ENCODE measurements around the gene XDH.

Gene XDH

GRCh38 chr2:31372097-31372496 is 42.4 kb downstream of the XDH start:
- no peak overlapping the region for H3K4me3 ChIP-seq
- H3K27ac ChIP-seq: no peak overlapping the region

- no peak overlapping the region for H3K4me3 ChIP-seq
- H3K27ac ChIP-seq: no peak overlapping the region
Measured at GRCh38 chr2:31371691-31372090, 42.9 kb downstream of the XDH start.

- H3K27ac ChIP-seq: no peak overlapping the region
- no peak overlapping the region for H3K4me3 ChIP-seq
Measured at GRCh38 chr2:31366733-31367132, 47.8 kb downstream of the XDH start.

GRCh38 chr2:31365834-31366505 is 48.6 kb downstream of the XDH start:
- H3K4me3 ChIP-seq: no peak overlapping the region
- H3K27ac ChIP-seq: no peak overlapping the region

- Histone ChIP-seq H3K27ac (no peak overlapping the region), H3K4me3 (no peak overlapping the region)
Measured at GRCh38 chr2:31365348-31365747, 49.2 kb downstream of the XDH start.

- H3K4me3 ChIP-seq: no peak overlapping the region
- no peak overlapping the region for H3K27ac ChIP-seq
Measured at GRCh38 chr2:31363956-31364750, 50.4 kb downstream of the XDH start.

GRCh38 chr2:31362581-31362980 is 52.0 kb downstream of the XDH start:
- Histone ChIP-seq H3K4me3 (no peak overlapping the region), H3K27ac (no peak overlapping the region)

- H3K27ac ChIP-seq: no peak overlapping the region
- no peak overlapping the region for H3K4me3 ChIP-seq
Measured at GRCh38 chr2:31359229-31359628, 55.3 kb downstream of the XDH start.

GRCh38 chr2:31354837-31355236 is 59.7 kb downstream of the XDH start:
- Histone ChIP-seq H3K27ac (no peak overlapping the region), H3K4me3 (no peak overlapping the region)

- Histone ChIP-seq H3K4me3 (no peak overlapping the region), H3K27ac (no peak overlapping the region)
Measured at GRCh38 chr2:31353179-31353578, 61.4 kb downstream of the XDH start.

- Histone ChIP-seq H3K27ac (no peak overlapping the region), H3K4me3 (no peak overlapping the region)
Measured at GRCh38 chr2:31349684-31350083, 64.9 kb downstream of the XDH start.

GRCh38 chr2:31349160-31349559 is 65.4 kb downstream of the XDH start:
- no peak overlapping the region for H3K27ac ChIP-seq
- H3K4me3 ChIP-seq: no peak overlapping the region

GRCh38 chr2:31348618-31349017 is 65.9 kb downstream of the XDH start:
- no peak overlapping the region for H3K27ac ChIP-seq
- H3K4me3 ChIP-seq: no peak overlapping the region

GRCh38 chr2:31347750-31348149 is 66.8 kb downstream of the XDH start:
- no peak overlapping the region for H3K4me3 ChIP-seq
- no peak overlapping the region for H3K27ac ChIP-seq

- Histone ChIP-seq H3K27ac (no peak overlapping the region), H3K4me3 (no peak overlapping the region)
Measured at GRCh38 chr2:31347319-31347718, 67.2 kb downstream of the XDH start.

GRCh38 chr2:31344447-31344846 is 70.1 kb downstream of the XDH start:
- no peak overlapping the region for H3K27ac ChIP-seq
- no peak overlapping the region for H3K4me3 ChIP-seq

- Histone ChIP-seq H3K4me3 (no peak overlapping the region), H3K27ac (no peak overlapping the region)
Measured at GRCh38 chr2:31341351-31341750, 73.2 kb downstream of the XDH start.

GRCh38 chr2:31339696-31340095 is 74.8 kb downstream of the XDH start:
- Histone ChIP-seq H3K4me3 (no peak overlapping the region), H3K27ac (no peak overlapping the region)

GRCh38 chr2:31337860-31338259 is 76.7 kb downstream of the XDH start:
- Histone ChIP-seq H3K27ac (no peak overlapping the region), H3K4me3 (no peak overlapping the region)

- no peak overlapping the region for H3K4me3 ChIP-seq
Measured at GRCh38 chr2:31337197-31337596, 77.3 kb downstream of the XDH start.

GRCh38 chr2:31335921-31336585 is 78.5 kb downstream of the XDH start:
- Histone ChIP-seq H3K27ac (no peak overlapping the region), H3K4me3 (no peak overlapping the region)

More at GRCh38 chr2:31337197-31337596, 77.3 kb downstream of the XDH start:
- no peak overlapping the region for H3K27ac ChIP-seq
